ENCODE data around the gene HILPDA. TPM values are rescaled to one million over a fixed set of nuclear protein-coding genes. Genes with fewer than 3 reads are reported as not detected.

The HILPDA gene, protein sequence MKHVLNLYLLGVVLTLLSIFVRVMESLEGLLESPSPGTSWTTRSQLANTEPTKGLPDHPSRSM
- total RNA-seq (2014; rRNA removed; shearing (Covaris generic)) (10.2 and 18.5 TPM in 2 replicates), polyA plus RNA-seq (2016; fragmentation: Nextera tagmentation; extraction: Ambion mirVana) (26.6 and 27.6 TPM in 2 replicates)

DNA sequence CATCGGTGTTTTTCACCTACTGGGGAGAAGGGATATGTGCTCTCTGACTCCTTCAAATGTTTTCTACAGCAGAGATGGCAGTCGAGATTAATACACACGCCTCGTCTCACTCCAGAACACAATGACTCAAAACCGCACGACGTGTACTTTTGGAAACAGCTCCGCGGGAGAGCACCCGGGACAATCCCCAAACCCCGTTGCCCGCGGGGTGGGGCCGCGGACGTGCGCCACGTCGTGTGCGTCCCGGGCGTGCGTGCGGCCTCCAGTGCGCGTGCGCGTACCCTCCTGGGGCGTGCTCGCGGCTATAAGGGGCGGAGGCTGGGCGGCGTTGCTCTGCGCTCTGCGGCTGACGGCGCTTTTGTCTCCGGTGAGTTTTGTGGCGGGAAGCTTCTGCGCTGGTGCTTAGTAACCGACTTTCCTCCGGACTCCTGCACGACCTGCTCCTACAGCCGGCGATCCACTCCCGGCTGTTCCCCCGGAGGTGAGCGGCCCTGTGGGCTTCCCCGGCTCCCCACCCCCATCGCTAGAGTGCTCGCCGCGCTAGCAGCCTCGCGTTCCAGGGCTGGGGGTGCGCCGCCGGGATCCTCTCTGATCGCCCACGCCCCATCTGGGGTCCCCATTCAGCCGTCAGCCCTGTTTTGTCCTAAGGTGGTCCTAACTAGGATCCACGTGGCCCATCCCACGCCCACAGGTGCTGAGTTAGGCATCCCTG is at the start of gene HILPDA:
HILPDA (plus strand) TSS at position 336 of the 712 bp plus-strand sequence. CDS start 1,391 bp downstream, outside the sequence.
- H3K9me3 ChIP-seq (ENCODE audit: low read depth), result no peaks in the 10 kb centered on the region
- no peaks in the 10 kb centered on the region for H3K9me2 ChIP-seq (ENCODE audit: insufficient read depth)
- H3K4me1 ChIP-seq (ENCODE audit: insufficient read depth), result peaks cover 28% of the 10 kb centered on the region
- H3K4me3 ChIP-seq, result peak within 1 kb of the TSS; percentile 82
- TF ChIP-seq EZH2 (IDR thresholded peaks at IDR 0.05; ENCODE audit: insufficient read depth, poor library complexity, severe bottlenecking) (no peak), EZH2phosphoT487 (IDR thresholded peaks at IDR 0.05; ENCODE audit: insufficient read depth, low read depth) (no peak)
- peaks cover 46% of the 10 kb centered on the region for H3K79me2 ChIP-seq (ENCODE audit: insufficient read depth)
- peak within 1 kb of the TSS; percentile 97 for H3K27ac ChIP-seq
- no peaks in the 10 kb centered on the region for H4K20me1 ChIP-seq (ENCODE audit: insufficient read depth)
- peak within 1 kb of the TSS; percentile 86 for H3K4me2 ChIP-seq (ENCODE audit: unreplicated experiment)
- DNase-seq, result peak; percentile 99
- in situ Hi-C loops (cut with MboI), result no loop called here
- peak within 1 kb of the TSS; percentile 86 for H3K9ac ChIP-seq
- peaks cover 37% of the 10 kb centered on the region for H3F3A ChIP-seq (ENCODE audit: insufficient read depth)
- no peaks in the 10 kb centered on the region for H3K36me3 ChIP-seq (ENCODE audit: low read depth)
- WGBS, 2 experiments (ENCODE audit: low coverage in 1 of 2, low lambda C conversion rate in 2 of 2, missing lambda C conversion rate in 2 of 2), result 0% methylated on average over 64 of the region's 64 CpGs
- H3K27me3 ChIP-seq (replicated peaks; ENCODE audit: insufficient read depth), result no peaks in the 10 kb centered on the region
- H2AFZ ChIP-seq, result peak within 1 kb of the TSS; percentile 84

- no peak overlapping the region for H2AFZ ChIP-seq
- WGBS, 2 experiments (ENCODE audit: low coverage in 1 of 2, low lambda C conversion rate in 2 of 2, missing lambda C conversion rate in 2 of 2), result 50 to 64% methylated on average over 14 to 17 of the region's 17 CpGs
- in situ Hi-C loops (cut with MboI), result no loop called here
Observed at GRCh38 chr7:128406314-128407232, 49.1 kb upstream of the HILPDA start.

DNA sequence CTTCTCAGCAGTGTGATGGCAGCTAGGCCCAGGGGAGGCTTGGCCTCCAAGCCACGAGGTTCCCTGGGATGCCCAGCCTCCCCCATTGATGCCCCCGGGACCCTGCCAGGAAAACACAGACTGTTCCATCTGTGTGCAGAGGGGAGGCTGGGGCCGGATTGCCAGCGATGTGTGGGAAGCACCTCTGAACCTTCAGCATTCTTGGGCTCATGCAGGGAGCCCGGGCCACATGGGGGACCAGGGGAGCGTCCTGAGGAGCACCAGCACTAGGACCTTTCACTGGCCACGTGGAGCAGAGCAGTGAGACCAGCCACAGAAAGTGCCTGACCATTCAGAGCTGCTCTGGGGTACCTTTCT is 48.5 kb upstream of the HILPDA start:
- no peaks in the 10 kb centered on the region for H3K9me2 ChIP-seq (ENCODE audit: insufficient read depth)
- H2AFZ ChIP-seq, result no peak overlapping the region
- no peak overlapping the region for H3K27ac ChIP-seq
- peaks cover 17% of the 10 kb centered on the region for H3F3A ChIP-seq (ENCODE audit: insufficient read depth)
- peaks cover 35% of the 10 kb centered on the region for H3K79me2 ChIP-seq (ENCODE audit: insufficient read depth)
- DNase-seq, result no peak
- in situ Hi-C loops (cut with MboI), result no loop called here
- peaks cover 6% of the 10 kb centered on the region; the same call in 1 of the 2 replicates for H3K36me3 ChIP-seq (ENCODE audit: low read depth)
- no peaks in the 10 kb centered on the region for H3K27me3 ChIP-seq (replicated peaks; ENCODE audit: insufficient read depth)
- peaks cover 16% of the 10 kb centered on the region for H3K4me1 ChIP-seq (ENCODE audit: insufficient read depth)
- 92 to 94% methylated on average over 5 to 7 of the region's 7 CpGs for WGBS, 2 experiments (ENCODE audit: low coverage in 1 of 2, low lambda C conversion rate in 2 of 2, missing lambda C conversion rate in 2 of 2)
- peaks cover 4% of the 10 kb centered on the region; the same call in 1 of the 2 replicates for H4K20me1 ChIP-seq (ENCODE audit: insufficient read depth)
- no peak overlapping the region for H3K4me2 ChIP-seq (ENCODE audit: unreplicated experiment)
- H3K9ac ChIP-seq, result no peak overlapping the region
- no peaks in the 10 kb centered on the region for H3K9me3 ChIP-seq (ENCODE audit: low read depth)
- TF ChIP-seq EZH2phosphoT487 (IDR thresholded peaks at IDR 0.05; ENCODE audit: insufficient read depth, low read depth) (no peak), EZH2 (IDR thresholded peaks at IDR 0.05; ENCODE audit: insufficient read depth, poor library complexity, severe bottlenecking) (no peak)
- H3K4me3 ChIP-seq, result no peak overlapping the region

More at GRCh38 chr7:128406314-128407232, 49.1 kb upstream of the HILPDA start:
- no peak overlapping the region for H3K4me2 ChIP-seq (ENCODE audit: unreplicated experiment)
- no peak overlapping the region for H3K4me3 ChIP-seq
- no peak overlapping the region for H3K9ac ChIP-seq
- no peaks in the 10 kb centered on the region for H3K9me3 ChIP-seq (ENCODE audit: low read depth)
- H3F3A ChIP-seq (ENCODE audit: insufficient read depth), result peaks cover 17% of the 10 kb centered on the region
- H3K36me3 ChIP-seq (ENCODE audit: low read depth), result peaks cover 6% of the 10 kb centered on the region; the same call in 1 of the 2 replicates
- TF ChIP-seq EZH2 (IDR thresholded peaks at IDR 0.05; ENCODE audit: insufficient read depth, poor library complexity, severe bottlenecking) (no peak), EZH2phosphoT487 (IDR thresholded peaks at IDR 0.05; ENCODE audit: insufficient read depth, low read depth) (no peak)
- no peaks in the 10 kb centered on the region for H3K9me2 ChIP-seq (ENCODE audit: insufficient read depth)
- no peaks in the 10 kb centered on the region for H3K27me3 ChIP-seq (replicated peaks; ENCODE audit: insufficient read depth)
- DNase-seq, result no peak
- H4K20me1 ChIP-seq (ENCODE audit: insufficient read depth), result peaks cover 4% of the 10 kb centered on the region; the same call in 1 of the 2 replicates
- H3K4me1 ChIP-seq (ENCODE audit: insufficient read depth), result peaks cover 16% of the 10 kb centered on the region
- H3K79me2 ChIP-seq (ENCODE audit: insufficient read depth), result peaks cover 35% of the 10 kb centered on the region
- H3K27ac ChIP-seq, result no peak overlapping the region
